ENCODE measurements around the gene GDPD5. TPM values are rescaled to one million over a fixed set of nuclear protein-coding genes. Genes with fewer than 3 reads are reported as not detected.

GDPD5 gene
- total RNA-seq, 1 donor from 2014 or later: 15.8 TPM

DNA sequence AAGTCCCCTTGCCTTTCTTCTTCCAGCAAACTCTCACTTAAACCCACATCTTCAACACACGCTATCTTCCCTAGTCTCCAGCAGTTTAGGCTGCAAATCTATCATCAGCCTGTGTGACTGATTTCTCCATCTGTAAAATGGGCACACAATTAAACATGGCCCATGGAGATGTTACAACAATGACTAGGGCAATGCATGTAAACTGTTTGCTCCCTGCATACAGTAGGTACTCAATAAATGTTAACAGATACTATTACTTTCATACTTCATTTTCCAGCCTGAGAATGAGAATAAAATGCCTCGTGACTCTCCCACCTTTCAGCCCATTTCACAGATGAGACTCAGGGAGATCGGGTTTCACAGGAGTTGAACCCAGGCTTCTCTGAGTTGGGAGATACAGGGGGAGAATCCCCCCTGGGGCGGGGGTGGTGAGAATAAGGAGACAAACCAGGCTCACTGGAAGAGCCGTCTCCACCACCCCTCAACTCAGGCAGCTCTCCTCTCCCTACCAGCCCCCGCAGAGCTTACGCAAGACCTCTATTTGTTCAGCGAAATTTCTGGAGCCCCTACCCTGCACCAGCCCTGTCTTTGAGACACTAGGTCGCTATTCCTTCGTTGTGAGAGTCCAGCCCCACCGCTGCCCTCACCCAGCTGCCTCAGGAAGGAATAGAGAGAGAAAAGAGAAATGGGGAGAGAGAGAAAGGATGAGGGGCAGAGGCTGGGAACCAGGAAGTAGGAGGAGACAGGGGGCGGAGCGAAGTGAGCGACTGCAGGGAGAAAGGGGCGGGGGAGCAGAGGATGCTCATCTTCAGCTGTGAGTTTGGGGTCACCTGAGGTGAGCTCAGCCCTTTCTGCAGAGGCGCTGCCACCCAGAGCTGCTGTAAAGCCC is 50.6 kb downstream of the GDPD5 start:
- intact Hi-C loops (cut with DNase I): no loop called here
- peak overlapping the region; percentile 78 for H3K27ac ChIP-seq
- peak overlapping the region; percentile 28 for H3K4me3 ChIP-seq
- no peaks in the 10 kb centered on the region for H3K36me3 ChIP-seq
- ATAC-seq (peak; percentile 23 to 39), DNase-seq (peak; percentile 69)
- no peaks in the 10 kb centered on the region for H3K27me3 ChIP-seq (ENCODE audit: low read depth)
- H3K9me3 ChIP-seq: no peaks in the 10 kb centered on the region
- peaks cover 35% of the 10 kb centered on the region for H3K4me1 ChIP-seq
- TF ChIP-seq, protein P1, sequence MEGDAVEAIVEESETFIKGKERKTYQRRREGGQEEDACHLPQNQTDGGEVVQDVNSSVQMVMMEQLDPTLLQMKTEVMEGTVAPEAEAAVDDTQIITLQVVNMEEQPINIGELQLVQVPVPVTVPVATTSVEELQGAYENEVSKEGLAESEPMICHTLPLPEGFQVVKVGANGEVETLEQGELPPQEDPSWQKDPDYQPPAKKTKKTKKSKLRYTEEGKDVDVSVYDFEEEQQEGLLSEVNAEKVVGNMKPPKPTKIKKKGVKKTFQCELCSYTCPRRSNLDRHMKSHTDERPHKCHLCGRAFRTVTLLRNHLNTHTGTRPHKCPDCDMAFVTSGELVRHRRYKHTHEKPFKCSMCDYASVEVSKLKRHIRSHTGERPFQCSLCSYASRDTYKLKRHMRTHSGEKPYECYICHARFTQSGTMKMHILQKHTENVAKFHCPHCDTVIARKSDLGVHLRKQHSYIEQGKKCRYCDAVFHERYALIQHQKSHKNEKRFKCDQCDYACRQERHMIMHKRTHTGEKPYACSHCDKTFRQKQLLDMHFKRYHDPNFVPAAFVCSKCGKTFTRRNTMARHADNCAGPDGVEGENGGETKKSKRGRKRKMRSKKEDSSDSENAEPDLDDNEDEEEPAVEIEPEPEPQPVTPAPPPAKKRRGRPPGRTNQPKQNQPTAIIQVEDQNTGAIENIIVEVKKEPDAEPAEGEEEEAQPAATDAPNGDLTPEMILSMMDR (IDR thresholded peaks at IDR 0.05): no peak

DNA sequence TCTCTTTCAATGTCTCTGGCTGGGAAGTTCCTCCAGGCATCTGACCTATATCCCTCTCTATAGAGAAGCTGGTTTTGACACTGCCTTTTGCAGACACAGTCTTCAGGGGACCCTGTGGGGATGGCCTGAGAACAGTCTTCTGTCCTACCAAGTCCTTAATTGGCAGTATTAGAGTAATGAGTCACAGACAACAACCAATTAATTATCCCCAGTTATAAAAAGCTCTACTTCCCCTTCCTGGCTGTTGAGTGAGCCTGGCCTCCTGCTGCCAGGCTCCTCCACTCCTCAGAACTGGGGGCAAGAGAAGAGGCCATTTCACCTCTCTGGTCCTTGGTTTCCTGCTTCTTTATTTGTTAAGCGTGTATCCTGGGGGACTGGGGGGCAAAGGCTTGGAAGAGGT is 51.5 kb downstream of the GDPD5 start:
- DNase-seq (no peak), ATAC-seq (no peak)
- Histone ChIP-seq H3K27ac (no peak overlapping the region), H3K4me1 (peaks cover 39% of the 10 kb centered on the region), H3K27me3 (ENCODE audit: low read depth) (no peaks in the 10 kb centered on the region), H3K4me3 (no peak overlapping the region), H3K36me3 (no peaks in the 10 kb centered on the region), H3K9me3 (no peaks in the 10 kb centered on the region)
- intact Hi-C loops (cut with DNase I): no loop called here
- TF ChIP-seq, protein P1 (IDR thresholded peaks at IDR 0.05): no peak

DNA sequence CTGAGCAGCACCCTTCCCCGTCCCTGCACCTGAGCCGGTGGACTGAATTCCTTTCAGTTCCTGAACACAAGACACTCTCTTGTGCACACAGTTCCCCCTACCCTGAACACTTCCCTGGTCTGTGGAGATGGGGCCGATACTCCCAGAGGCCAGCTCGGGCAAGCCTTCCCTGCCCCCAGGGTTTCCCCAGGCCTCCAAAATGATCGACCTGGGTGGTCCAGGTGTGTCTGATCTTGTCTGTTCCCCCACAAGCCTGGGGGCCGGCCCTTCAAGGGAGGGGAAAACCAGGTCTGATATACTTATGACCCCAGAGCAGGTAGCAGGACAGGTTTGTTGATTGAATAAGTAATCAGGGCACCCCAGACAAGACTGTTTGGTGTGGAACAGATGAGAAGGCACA is 52.1 kb downstream of the GDPD5 start:
- H3K36me3 ChIP-seq: no peaks in the 10 kb centered on the region
- no peak overlapping the region for H3K4me3 ChIP-seq
- H3K27me3 ChIP-seq (ENCODE audit: low read depth): no peaks in the 10 kb centered on the region
- peaks cover 44% of the 10 kb centered on the region for H3K4me1 ChIP-seq
- TF ChIP-seq, protein P1 (IDR thresholded peaks at IDR 0.05): no peak
- intact Hi-C loops (cut with DNase I): no loop called here
- DNase-seq (peak; percentile 33), ATAC-seq (no peak)
- no peaks in the 10 kb centered on the region for H3K9me3 ChIP-seq
- no peak overlapping the region for H3K27ac ChIP-seq

GRCh38 chr11:75472081-75472732 is 53.5 kb downstream of the GDPD5 start:
- H3K4me3 ChIP-seq: no peak overlapping the region

GRCh38 chr11:75471176-75471973 is 54.4 kb downstream of the GDPD5 start:
- no peak for ATAC-seq
- Histone ChIP-seq H3K36me3 (no peaks in the 10 kb centered on the region), H3K9me3 (no peaks in the 10 kb centered on the region), H3K27me3 (ENCODE audit: low read depth) (no peaks in the 10 kb centered on the region), H3K27ac (no peak overlapping the region), H3K4me1 (peaks cover 58% of the 10 kb centered on the region), H3K4me3 (no peak overlapping the region)
- intact Hi-C loops (cut with DNase I): no loop called here
- TF ChIP-seq, protein P1 (IDR thresholded peaks at IDR 0.05): no peak
- DNase-seq: peak; percentile 8

More at GRCh38 chr11:75472081-75472732, 53.5 kb downstream of the GDPD5 start:
- peak; percentile 24 for DNase-seq
- H3K36me3 ChIP-seq: no peaks in the 10 kb centered on the region
- H3K27ac ChIP-seq: no peak overlapping the region
- H3K4me1 ChIP-seq: peaks cover 58% of the 10 kb centered on the region
- H3K27me3 ChIP-seq (ENCODE audit: low read depth): no peaks in the 10 kb centered on the region
- no peak for ATAC-seq
- H3K9me3 ChIP-seq: no peaks in the 10 kb centered on the region
- intact Hi-C loops (cut with DNase I): no loop called here
- TF ChIP-seq, protein P1 (IDR thresholded peaks at IDR 0.05): no peak

All from lower lobe of right lung (tissue), 2 donors.